ENCODE results near the gene VASP. TPM values are rescaled to one million over a fixed set of nuclear protein-coding genes. Genes with fewer than 3 reads are reported as not detected.

Gene VASP
- total and polyA plus RNA-seq, 2 of the 13 experiments (the other 11 are each of a cell fraction or from before 2014, with no cell fraction given), result 41.8 to 67.1 TPM

DNA sequence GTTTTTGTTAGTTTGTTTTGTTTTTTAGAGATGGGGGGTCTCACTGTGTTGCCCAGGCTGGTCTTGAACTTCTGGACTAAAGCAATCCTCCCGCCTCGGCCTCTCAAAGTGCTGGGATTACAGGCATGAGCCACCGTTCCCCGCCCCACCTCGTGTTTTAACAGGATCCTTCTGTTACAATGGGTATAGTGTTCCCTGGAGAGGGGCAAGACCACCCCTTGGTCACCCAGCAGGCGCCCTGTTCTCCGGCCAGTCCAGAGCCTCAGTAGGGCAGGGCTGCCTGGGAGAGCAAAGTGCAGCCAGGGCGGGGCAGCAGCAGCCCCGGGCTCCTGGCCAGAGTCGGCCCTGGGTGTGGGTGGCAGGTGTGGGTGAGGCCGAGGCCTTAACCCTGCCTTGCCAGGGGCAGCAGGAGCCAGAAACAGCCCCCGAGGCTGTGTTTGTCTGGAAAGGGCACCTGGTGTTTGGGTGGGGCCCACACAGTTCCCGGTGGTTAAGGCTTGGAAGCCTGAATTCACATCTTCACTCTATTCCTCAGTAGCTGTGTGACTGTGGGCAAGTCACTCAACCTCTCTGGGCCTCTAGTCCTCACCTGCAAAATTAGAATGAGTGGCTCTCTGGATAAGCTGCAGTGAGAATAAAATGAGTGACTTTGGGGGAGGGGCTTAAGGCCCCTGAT is 7.2 kb downstream of the VASP start (continued):
- peak; percentile 51; the same call in 1 of the 2 replicates for TF ChIP-seq MXD4 (CRISPR knock-in tag; IDR thresholded peaks at IDR 0.05)
- TF ChIP-seq, protein P1, sequence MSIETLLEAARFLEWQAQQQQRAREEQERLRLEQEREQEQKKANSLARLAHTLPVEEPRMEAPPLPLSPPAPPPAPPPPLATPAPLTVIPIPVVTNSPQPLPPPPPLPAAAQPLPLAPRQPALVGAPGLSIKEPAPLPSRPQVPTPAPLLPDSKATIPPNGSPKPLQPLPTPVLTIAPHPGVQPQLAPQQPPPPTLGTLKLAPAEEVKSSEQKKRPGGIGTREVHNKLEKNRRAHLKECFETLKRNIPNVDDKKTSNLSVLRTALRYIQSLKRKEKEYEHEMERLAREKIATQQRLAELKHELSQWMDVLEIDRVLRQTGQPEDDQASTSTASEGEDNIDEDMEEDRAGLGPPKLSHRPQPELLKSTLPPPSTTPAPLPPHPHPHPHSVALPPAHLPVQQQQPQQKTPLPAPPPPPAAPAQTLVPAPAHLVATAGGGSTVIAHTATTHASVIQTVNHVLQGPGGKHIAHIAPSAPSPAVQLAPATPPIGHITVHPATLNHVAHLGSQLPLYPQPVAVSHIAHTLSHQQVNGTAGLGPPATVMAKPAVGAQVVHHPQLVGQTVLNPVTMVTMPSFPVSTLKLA (IDR thresholded peaks at IDR 0.05), result no peak
- peak; percentile 58 for TF ChIP-seq AGO2 (optimal IDR thresholded peaks at IDR 0.05; ENCODE audit: low read depth, low read length)
- TF ChIP-seq, protein P2, sequence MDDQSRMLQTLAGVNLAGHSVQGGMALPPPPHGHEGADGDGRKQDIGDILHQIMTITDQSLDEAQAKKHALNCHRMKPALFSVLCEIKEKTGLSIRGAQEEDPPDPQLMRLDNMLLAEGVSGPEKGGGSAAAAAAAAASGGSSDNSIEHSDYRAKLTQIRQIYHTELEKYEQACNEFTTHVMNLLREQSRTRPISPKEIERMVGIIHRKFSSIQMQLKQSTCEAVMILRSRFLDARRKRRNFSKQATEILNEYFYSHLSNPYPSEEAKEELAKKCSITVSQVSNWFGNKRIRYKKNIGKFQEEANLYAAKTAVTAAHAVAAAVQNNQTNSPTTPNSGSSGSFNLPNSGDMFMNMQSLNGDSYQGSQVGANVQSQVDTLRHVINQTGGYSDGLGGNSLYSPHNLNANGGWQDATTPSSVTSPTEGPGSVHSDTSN (CRISPR knock-in tag; IDR thresholded peaks at IDR 0.05; ENCODE audit: borderline replicate concordance), result no peak
- no peak for TF ChIP-seq SP140L (CRISPR knock-in tag; IDR thresholded peaks at IDR 0.05; ENCODE audit: borderline replicate concordance)
- TF ChIP-seq ZNF816 (CRISPR knock-in tag; IDR thresholded peaks at IDR 0.05; ENCODE audit: borderline replicate concordance), result no peak
- TF ChIP-seq HNRNPUL1 (IDR thresholded peaks at IDR 0.05; ENCODE audit: low read depth, low read length), result no peak
- TF ChIP-seq STAG1 (CRISPR knock-in tag; IDR thresholded peaks at IDR 0.05), result no peak
- TF ChIP-seq POLR2G (IDR thresholded peaks at IDR 0.05; ENCODE audit: low read depth, low read length), result no peak
- TF ChIP-seq, protein P3, sequence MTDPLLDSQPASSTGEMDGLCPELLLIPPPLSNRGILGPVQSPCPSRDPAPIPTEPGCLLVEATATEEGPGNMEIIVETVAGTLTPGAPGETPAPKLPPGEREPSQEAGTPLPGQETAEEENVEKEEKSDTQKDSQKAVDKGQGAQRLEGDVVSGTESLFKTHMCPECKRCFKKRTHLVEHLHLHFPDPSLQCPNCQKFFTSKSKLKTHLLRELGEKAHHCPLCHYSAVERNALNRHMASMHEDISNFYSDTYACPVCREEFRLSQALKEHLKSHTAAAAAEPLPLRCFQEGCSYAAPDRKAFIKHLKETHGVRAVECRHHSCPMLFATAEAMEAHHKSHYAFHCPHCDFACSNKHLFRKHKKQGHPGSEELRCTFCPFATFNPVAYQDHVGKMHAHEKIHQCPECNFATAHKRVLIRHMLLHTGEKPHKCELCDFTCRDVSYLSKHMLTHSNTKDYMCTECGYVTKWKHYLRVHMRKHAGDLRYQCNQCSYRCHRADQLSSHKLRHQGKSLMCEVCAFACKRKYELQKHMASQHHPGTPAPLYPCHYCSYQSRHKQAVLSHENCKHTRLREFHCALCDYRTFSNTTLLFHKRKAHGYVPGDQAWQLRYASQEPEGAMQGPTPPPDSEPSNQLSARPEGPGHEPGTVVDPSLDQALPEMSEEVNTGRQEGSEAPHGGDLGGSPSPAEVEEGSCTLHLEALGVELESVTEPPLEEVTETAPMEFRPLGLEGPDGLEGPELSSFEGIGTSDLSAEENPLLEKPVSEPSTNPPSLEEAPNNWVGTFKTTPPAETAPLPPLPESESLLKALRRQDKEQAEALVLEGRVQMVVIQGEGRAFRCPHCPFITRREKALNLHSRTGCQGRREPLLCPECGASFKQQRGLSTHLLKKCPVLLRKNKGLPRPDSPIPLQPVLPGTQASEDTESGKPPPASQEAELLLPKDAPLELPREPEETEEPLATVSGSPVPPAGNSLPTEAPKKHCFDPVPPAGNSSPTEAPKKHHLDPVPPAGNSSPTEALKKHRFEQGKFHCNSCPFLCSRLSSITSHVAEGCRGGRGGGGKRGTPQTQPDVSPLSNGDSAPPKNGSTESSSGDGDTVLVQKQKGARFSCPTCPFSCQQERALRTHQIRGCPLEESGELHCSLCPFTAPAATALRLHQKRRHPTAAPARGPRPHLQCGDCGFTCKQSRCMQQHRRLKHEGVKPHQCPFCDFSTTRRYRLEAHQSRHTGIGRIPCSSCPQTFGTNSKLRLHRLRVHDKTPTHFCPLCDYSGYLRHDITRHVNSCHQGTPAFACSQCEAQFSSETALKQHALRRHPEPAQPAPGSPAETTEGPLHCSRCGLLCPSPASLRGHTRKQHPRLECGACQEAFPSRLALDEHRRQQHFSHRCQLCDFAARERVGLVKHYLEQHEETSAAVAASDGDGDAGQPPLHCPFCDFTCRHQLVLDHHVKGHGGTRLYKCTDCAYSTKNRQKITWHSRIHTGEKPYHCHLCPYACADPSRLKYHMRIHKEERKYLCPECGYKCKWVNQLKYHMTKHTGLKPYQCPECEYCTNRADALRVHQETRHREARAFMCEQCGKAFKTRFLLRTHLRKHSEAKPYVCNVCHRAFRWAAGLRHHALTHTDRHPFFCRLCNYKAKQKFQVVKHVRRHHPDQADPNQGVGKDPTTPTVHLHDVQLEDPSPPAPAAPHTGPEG (CRISPR knock-in tag; IDR thresholded peaks at IDR 0.05), result peak; percentile 38; the same call in 1 of the 2 replicates
- TF ChIP-seq, protein P4, sequence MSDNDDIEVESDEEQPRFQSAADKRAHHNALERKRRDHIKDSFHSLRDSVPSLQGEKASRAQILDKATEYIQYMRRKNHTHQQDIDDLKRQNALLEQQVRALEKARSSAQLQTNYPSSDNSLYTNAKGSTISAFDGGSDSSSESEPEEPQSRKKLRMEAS (IDR thresholded peaks at IDR 0.05), result peak; percentile 75
- TF ChIP-seq ZNF205 (CRISPR knock-in tag; IDR thresholded peaks at IDR 0.05), result no peak
- no peak; the same call in 1 of the 2 replicates for TF ChIP-seq TP53 (CRISPR knock-in tag; conservative IDR thresholded peaks at IDR 0.05)
- TF ChIP-seq NFKBIZ (CRISPR knock-in tag; IDR thresholded peaks at IDR 0.05), result peak; percentile 54; the same call in 1 of the 2 replicates
- TF ChIP-seq ERF (CRISPR knock-in tag; IDR thresholded peaks at IDR 0.05), result peak; percentile 72
- TF ChIP-seq FOXK2 (IDR thresholded peaks at IDR 0.05), result no peak
- no peak for TF ChIP-seq ZBTB42 (CRISPR knock-in tag; IDR thresholded peaks at IDR 0.05)
- no peak for TF ChIP-seq ATF7 (IDR thresholded peaks at IDR 0.05)
- no peak for TF ChIP-seq ATF7 (CRISPR knock-in tag; IDR thresholded peaks at IDR 0.05)
- TF ChIP-seq, protein P5, sequence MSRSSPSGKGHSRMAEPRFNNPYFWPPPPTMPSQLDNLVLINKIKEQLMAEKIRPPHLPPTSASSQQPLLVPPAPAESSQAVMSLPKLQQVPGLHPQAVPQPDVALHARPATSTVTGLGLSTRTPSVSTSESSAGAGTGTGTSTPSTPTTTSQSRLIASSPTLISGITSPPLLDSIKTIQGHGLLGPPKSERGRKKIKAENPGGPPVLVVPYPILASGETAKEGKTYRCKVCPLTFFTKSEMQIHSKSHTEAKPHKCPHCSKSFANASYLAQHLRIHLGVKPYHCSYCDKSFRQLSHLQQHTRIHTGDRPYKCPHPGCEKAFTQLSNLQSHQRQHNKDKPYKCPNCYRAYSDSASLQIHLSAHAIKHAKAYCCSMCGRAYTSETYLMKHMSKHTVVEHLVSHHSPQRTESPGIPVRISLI (CRISPR knock-in tag; IDR thresholded peaks at IDR 0.05; ENCODE audit: borderline replicate concordance), result no peak
- no peak for TF ChIP-seq ZNF552 (CRISPR knock-in tag; IDR thresholded peaks at IDR 0.05; ENCODE audit: borderline replicate concordance)
